Large intestine (tissue), 3 donors: ENCODE results near the gene C2orf69. TPM values are rescaled to one million over a fixed set of nuclear protein-coding genes. Genes with fewer than 3 reads are reported as not detected.

ENCODE experiments used
- DNase-seq, 2 donors: peaks; one replicate each; pipeline versions ENCODE4 v3.0.0 to v3.0.0-alpha.2; 2013
- H3K27ac ChIP-seq: one replicate; pipeline ENCODE4 v1.5.1; 2013; ENCODE audit warnings: low read length
- H3K27me3 ChIP-seq: 2 replicates; pipeline ENCODE4 v1.6.1; 2013; ENCODE audit warnings: low read length; ENCODE audit not compliant: control insufficient read depth, insufficient read depth
- H3K36me3 ChIP-seq: 2 replicates; pipeline ENCODE4 v1.6.1; 2013; ENCODE audit warnings: low read length; ENCODE audit not compliant: control insufficient read depth, insufficient read depth
- H3K4me1 ChIP-seq: one replicate; pipeline ENCODE4 v1.6.1; 2013; ENCODE audit warnings: low read length; ENCODE audit not compliant: control insufficient read depth, insufficient read depth
- H3K4me3 ChIP-seq: one replicate; pipeline ENCODE4 v1.5.1; 2013; ENCODE audit warnings: low read length
- H3K9me3 ChIP-seq: one replicate; pipeline ENCODE4 v1.6.1; 2013; ENCODE audit warnings: mild to moderate bottlenecking, low read depth, low read length, moderate library complexity; ENCODE audit not compliant: control insufficient read depth
- WGBS: methylation state at CpG from one replicate; pipeline ENCODE4 v1.1.5; 2013; ENCODE audit warnings: low lambda C conversion rate; ENCODE audit not compliant: insufficient coverage; 5-methylcytosine and 5-hydroxymethylcytosine counted together
- polyA plus RNA-seq: library from polyadenylated mRNA; unstranded; fragments of 120-200 nt; gene quantifications from one replicate; pipeline ENCODE4 v1.2.1, GENCODE V29; 2013

Gene C2orf69
- polyA plus RNA-seq, 1 donor = 12.2 TPM

GRCh38 chr2:199962203-199962602, 51.1 kb downstream of the C2orf69 start:
- no CpG with 5 or more reads among the region's 2 CpGs for WGBS
- no peak overlapping the region for H3K4me3 ChIP-seq
- H3K27ac ChIP-seq = no peak overlapping the region
- H3K4me1 ChIP-seq = peaks cover 3% of the 10 kb centered on the region
- no peaks in the 10 kb centered on the region for H3K9me3 ChIP-seq
- peaks cover 59% of the 10 kb centered on the region for H3K36me3 ChIP-seq
- H3K27me3 ChIP-seq = no peaks in the 10 kb centered on the region
- no peak for DNase-seq

GRCh38 chr2:199966405-199966804, 55.3 kb downstream of the C2orf69 start:
- Histone ChIP-seq H3K27me3 (no peaks in the 10 kb centered on the region), H3K36me3 (peaks cover 34% of the 10 kb centered on the region), H3K27ac (no peak overlapping the region), H3K9me3 (no peaks in the 10 kb centered on the region), H3K4me3 (no peak overlapping the region), H3K4me1 (no peaks in the 10 kb centered on the region)
- no peak for DNase-seq
- 100% methylated on average over 2 of the region's 2 CpGs for WGBS

GRCh38 chr2:199966976-199967375, 55.9 kb downstream of the C2orf69 start:
- peaks cover 29% of the 10 kb centered on the region for H3K36me3 ChIP-seq
- WGBS = no CpG with 5 or more reads among the region's 1 CpG
- no peaks in the 10 kb centered on the region for H3K27me3 ChIP-seq
- DNase-seq = no peak
- H3K4me1 ChIP-seq = peaks cover 3% of the 10 kb centered on the region
- no peak overlapping the region for H3K4me3 ChIP-seq
- H3K9me3 ChIP-seq = no peaks in the 10 kb centered on the region
- H3K27ac ChIP-seq = no peak overlapping the region

GRCh38 chr2:199968126-199968525, 57.0 kb downstream of the C2orf69 start:
- no peak for DNase-seq
- H3K4me3 ChIP-seq = no peak overlapping the region
- H3K36me3 ChIP-seq = peaks cover 21% of the 10 kb centered on the region
- no peak overlapping the region for H3K27ac ChIP-seq
- H3K4me1 ChIP-seq = peaks cover 10% of the 10 kb centered on the region
- H3K9me3 ChIP-seq = no peaks in the 10 kb centered on the region
- no peaks in the 10 kb centered on the region for H3K27me3 ChIP-seq
- WGBS = 100% methylated on average over 1 of the region's 1 CpG

- Histone ChIP-seq H3K27ac (peak overlapping the region; percentile 41), H3K4me3 (no peak overlapping the region), H3K9me3 (no peaks in the 10 kb centered on the region), H3K27me3 (no peaks in the 10 kb centered on the region), H3K4me1 (peaks cover 10% of the 10 kb centered on the region), H3K36me3 (no peaks in the 10 kb centered on the region)
- DNase-seq = peak; percentile 35 to 74
- 18% methylated on average over 2 of the region's 6 CpGs for WGBS
These were observed 61.1 kb downstream of the C2orf69 start for GRCh38 chr2:199972088-199972626.

- Histone ChIP-seq H3K27ac (no peak overlapping the region), H3K4me3 (no peak overlapping the region), H3K9me3 (no peaks in the 10 kb centered on the region), H3K36me3 (no peaks in the 10 kb centered on the region), H3K4me1 (peaks cover 19% of the 10 kb centered on the region), H3K27me3 (no peaks in the 10 kb centered on the region)
- peak in 1 of 2 donors; percentile 26 for DNase-seq
- WGBS = no CpG with 5 or more reads among the region's 2 CpGs
These were observed 62.6 kb downstream of the C2orf69 start for GRCh38 chr2:199973703-199974102.

GRCh38 chr2:199975273-199975895, 64.3 kb downstream of the C2orf69 start:
- Histone ChIP-seq H3K4me3 (no peak overlapping the region), H3K27ac (no peak overlapping the region), H3K36me3 (no peaks in the 10 kb centered on the region), H3K9me3 (no peaks in the 10 kb centered on the region), H3K4me1 (peaks cover 28% of the 10 kb centered on the region), H3K27me3 (no peaks in the 10 kb centered on the region)
- no peak for DNase-seq
- WGBS = 80% methylated on average over 1 of the region's 3 CpGs

Other genes starting within 250 kb of the C2orf69 start
- 3.3 TPM for gene FTCDNL1, start 60.1 kb upstream of the C2orf69 start, polyA plus RNA-seq
- 13.0 TPM for gene TYW5, start 44.2 kb downstream of the C2orf69 start, polyA plus RNA-seq
- gene MAIP1, start 44.3 kb downstream of the C2orf69 start, polyA plus RNA-seq = 21.2 TPM